GM12874 (cell line): ENCODE data around the gene TTLL11.

Source experiments
- TF ChIP-seq, protein P1 (sequence below): IDR thresholded peaks from 2 replicates; pipeline ENCODE4 v1.5.1; 2011; ENCODE audit warnings: low read depth, mild to moderate bottlenecking, control low read depth, low read length, moderate library complexity; ENCODE audit not compliant: insufficient read depth

TTLL11 gene

DNA sequence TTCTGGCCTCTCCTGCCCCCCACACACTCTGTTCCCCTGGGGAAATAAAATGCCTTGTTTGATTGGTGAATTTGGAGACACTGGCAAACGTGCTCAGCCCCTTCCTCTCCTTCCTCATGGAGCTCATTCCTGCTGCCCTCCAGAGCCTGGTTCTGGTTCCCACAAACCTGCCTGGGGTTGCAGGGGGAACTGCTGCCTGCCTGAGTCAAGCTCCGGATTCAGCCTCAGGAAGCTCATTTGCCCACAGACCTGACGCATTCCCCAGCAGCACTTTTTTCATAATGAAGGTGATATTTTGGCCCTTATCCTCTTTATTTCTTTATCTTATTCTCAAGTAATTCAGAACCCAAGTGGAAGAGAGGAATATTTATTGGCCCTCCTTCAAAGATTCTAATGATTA is 140.5 kb downstream of the TTLL11 start:
- TF ChIP-seq, protein P1, sequence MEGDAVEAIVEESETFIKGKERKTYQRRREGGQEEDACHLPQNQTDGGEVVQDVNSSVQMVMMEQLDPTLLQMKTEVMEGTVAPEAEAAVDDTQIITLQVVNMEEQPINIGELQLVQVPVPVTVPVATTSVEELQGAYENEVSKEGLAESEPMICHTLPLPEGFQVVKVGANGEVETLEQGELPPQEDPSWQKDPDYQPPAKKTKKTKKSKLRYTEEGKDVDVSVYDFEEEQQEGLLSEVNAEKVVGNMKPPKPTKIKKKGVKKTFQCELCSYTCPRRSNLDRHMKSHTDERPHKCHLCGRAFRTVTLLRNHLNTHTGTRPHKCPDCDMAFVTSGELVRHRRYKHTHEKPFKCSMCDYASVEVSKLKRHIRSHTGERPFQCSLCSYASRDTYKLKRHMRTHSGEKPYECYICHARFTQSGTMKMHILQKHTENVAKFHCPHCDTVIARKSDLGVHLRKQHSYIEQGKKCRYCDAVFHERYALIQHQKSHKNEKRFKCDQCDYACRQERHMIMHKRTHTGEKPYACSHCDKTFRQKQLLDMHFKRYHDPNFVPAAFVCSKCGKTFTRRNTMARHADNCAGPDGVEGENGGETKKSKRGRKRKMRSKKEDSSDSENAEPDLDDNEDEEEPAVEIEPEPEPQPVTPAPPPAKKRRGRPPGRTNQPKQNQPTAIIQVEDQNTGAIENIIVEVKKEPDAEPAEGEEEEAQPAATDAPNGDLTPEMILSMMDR: no peak

DNA sequence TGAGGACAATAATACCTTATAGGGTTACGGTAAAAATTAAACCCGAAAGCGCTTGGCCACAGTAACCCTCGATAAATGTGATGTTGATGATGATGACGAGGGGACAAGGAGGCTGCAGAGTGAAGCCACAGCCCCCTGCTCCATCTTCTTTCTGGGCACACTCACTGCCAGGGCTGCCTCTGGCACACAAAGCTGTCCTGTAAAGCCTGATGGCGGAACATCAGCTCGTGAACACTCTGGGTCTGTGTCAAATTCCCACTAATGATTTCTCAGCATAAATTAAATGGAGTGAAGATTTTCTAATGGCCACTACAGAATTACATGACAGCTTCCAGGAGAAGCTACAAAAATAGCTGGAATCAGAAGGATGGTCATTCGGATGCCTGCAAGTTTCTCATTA is 142.2 kb downstream of the TTLL11 start:
- TF ChIP-seq, protein P1: no peak

DNA sequence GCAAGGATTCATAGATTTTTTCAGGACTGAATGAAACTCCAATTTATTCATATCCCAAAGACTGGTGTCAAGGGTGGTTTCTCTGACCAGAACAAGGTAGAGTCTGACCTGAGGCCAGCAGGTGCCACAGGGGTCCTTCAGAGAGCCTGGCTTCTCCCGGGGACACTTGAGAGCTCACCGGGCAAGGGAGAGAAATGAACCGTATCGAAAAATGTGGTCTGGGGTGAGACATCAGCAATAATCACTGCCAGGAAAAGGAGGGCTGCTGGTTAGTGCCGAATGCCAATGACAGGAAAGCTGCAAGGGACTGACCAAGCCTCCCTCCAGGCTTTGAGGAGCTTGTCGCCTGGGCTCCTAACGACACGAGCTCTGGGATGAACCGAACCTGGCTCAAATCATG is 142.7 kb downstream of the TTLL11 start:
- TF ChIP-seq, protein P1: no peak

DNA sequence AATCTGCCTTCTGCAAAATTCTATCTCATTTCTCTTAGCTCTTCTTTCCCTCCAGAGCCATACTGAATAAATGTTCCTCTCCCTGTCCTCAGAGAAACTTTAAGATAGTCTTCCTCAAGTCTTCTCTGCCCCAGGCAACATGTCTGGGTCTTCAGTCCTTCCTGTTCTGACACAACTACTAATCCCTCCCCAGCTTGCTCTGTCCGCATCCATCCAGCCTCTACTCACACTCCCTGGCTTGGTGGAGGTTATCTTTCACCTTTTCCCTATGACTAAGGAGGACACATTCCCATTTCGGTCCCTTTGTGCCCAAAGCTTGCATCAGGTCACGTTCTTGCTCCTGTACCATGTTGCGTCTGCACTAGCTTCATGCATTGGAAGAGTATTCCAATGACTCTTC is 143.3 kb downstream of the TTLL11 start:
- TF ChIP-seq, protein P1: no peak

DNA sequence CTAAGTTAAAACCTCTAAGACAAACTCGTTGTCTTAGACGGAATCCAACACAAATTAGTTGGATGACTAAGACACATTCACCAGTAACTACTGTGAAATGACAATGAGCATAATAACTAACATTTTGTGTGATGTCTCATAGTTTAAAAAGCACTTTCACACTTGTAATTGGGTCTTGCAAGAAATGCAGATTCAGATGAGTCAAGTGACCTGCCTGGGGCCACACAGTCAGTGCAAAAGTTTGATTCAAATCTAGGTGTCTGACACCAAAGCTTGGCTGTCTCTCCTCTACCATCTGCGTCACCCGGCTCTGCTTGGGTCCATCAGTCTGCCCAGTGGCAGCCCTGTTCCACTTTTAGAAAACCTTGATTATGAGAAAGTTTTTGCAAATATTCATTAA is 143.7 kb downstream of the TTLL11 start:
- TF ChIP-seq, protein P1: no peak

DNA sequence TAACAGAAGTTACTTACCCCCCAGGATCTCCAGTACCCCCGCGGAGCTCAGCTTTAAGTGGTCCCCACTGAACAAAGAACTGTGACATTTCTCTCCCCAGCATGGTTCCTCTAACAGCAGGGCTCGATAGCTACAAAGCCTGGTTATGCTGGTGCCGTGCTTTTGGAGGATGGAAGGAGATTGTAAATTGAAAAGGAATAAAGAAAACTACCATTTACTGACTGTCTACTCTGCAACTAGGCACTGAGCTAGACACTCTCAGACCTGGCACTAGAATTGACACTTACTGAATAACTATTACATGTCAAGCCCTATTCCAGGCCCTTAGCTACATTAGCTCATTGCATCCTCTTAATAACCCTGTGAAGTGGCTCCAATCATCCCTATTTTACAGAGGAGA is 145.3 kb downstream of the TTLL11 start:
- TF ChIP-seq, protein P1: no peak

DNA sequence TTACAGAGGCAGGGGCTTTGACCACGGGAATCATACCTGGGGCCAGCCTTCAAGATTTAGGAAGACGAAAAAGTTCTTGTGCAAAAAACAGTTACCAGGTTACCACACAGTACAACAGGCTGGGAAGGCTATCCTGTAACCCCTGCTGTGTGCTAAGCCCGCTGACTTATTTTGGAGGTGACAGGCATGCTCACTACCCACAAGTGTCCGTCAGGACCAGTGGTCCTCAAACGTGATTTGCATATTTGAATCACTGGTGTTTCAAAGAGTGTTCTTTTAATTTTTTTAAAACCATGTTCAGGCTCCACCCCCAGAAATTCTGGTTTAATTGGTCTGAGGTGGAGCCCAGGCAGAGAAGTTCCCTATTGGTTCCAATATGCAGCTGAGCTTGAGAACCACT is 146.6 kb downstream of the TTLL11 start:
- TF ChIP-seq, protein P1: no peak

DNA sequence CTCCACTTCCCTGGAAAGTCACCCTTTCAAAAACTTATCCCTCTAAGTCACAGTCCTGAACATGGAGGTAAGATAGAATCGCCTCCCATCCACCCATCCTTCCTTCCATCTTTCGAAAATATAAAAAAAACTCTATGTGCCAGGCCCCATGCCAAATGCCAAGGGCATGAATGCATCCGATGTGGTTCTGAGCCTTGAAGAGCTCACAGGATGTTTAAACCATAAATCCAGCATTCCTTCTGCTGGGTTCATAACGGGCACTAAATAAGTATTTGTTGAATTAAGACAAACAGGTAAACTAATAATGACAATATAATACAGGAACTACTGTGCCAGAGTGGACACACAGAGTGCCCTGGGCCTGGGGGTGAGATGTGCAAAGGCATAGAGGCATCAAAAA is 147.3 kb downstream of the TTLL11 start:
- TF ChIP-seq, protein P1: no peak
